ENCODE data around the gene RPS6KA3. TPM values are rescaled to one million over a fixed set of nuclear protein-coding genes. Genes with fewer than 3 reads are reported as not detected.

Gene RPS6KA3
- total RNA-seq, 1 experiment from 2014 or later: 9.2 TPM

DNA sequence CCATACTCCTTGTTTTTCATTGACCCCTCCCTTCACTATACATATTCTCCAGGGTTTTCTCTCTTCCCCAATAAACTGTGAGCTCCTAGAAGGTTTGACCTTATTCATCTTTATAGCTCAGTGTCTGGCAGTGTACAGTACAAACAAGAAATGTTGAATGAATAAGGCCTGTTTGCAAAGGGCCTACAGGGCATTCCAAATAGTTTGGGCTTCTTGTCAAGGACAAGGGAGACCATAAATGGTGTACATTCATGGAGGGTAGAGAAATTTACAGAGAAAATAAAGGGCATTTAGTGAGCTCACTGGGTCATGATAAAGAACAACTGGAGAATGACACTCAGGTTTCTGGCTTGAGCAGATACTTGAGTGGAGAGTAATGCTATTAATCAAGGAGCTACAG lies 77.5 kb downstream of the RPS6KA3 start:
- no peak overlapping the region for H4K91ac ChIP-seq (ENCODE audit: insufficient read length, low read depth, low read length)
- no peaks in the 10 kb centered on the region for H3K79me2 ChIP-seq (ENCODE audit: insufficient read depth, low read length)
- no peaks in the 10 kb centered on the region for H3K4me1 ChIP-seq (ENCODE audit: insufficient read depth, low read length)
- H3K27ac ChIP-seq (ENCODE audit: insufficient read length, low read depth, low read length): no peak overlapping the region
- H2AFZ ChIP-seq (ENCODE audit: low read length): no peak overlapping the region
- no peak overlapping the region for H3K4me3 Mint-ChIP-seq
- no peak overlapping the region for H3K4ac ChIP-seq (ENCODE audit: low read depth, low read length)
- no peaks in the 10 kb centered on the region for H3K27me3 ChIP-seq (ENCODE audit: insufficient read depth, low read length)
- no peak for DNase-seq
- no peak overlapping the region for H3K9ac ChIP-seq (ENCODE audit: extremely low read depth, insufficient read length, low read length)
- H2BK12ac ChIP-seq (ENCODE audit: insufficient read length, low read depth, low read length): no peak overlapping the region
- H2BK15ac ChIP-seq (ENCODE audit: low read depth, low read length): no peak overlapping the region
- H3K4me2 ChIP-seq (ENCODE audit: insufficient read depth, insufficient read length, low read length): no peak overlapping the region
- no peak overlapping the region for H2BK5ac ChIP-seq (ENCODE audit: insufficient read length, low read length)
- peaks cover 7 to 25% (median 22%) of the 10 kb centered on the region in 3 experiments for H3K36me3 Mint-ChIP-seq (ENCODE audit: insufficient read depth in 1 of 3, low read depth in 3 of 3)
- H3K4me1 Mint-ChIP-seq: no peaks in the 10 kb centered on the region
- no peak overlapping the region for H3K56ac ChIP-seq (ENCODE audit: insufficient read length, low read depth, low read length)
- peaks cover 40 to 45% of the 10 kb centered on the region in 2 experiments for H3K9me3 Mint-ChIP-seq
- no peaks in the 10 kb centered on the region for H4K20me1 ChIP-seq (ENCODE audit: control insufficient read depth, insufficient read depth, insufficient read length)
- no peak overlapping the region for H2BK120ac ChIP-seq (ENCODE audit: low read depth, low read length, poor library complexity, severe bottlenecking)
- no peaks in the 10 kb centered on the region for H3K27me3 Mint-ChIP-seq (ENCODE audit: low read depth)
- H3K79me1 ChIP-seq (ENCODE audit: insufficient read depth, low read depth, low read length, poor library complexity, severe bottlenecking): no peaks in the 10 kb centered on the region
- no peak overlapping the region for H3T11ph ChIP-seq (ENCODE audit: low read length)
- H4K5ac ChIP-seq (ENCODE audit: insufficient read length, low read depth, low read length): no peak overlapping the region
- peaks cover 5% of the 10 kb centered on the region for H3K9me3 ChIP-seq (ENCODE audit: control insufficient read depth, low read depth, low read length)
- H3K23me2 ChIP-seq (ENCODE audit: insufficient read length, low read depth, low read length, poor library complexity, severe bottlenecking): no peaks in the 10 kb centered on the region
- H3K27ac Mint-ChIP-seq: no peak overlapping the region
- no peak overlapping the region for H3K23ac ChIP-seq (ENCODE audit: insufficient read length, low read depth, low read length)
- H4K8ac ChIP-seq (replicated peaks; ENCODE audit: insufficient read length, low read depth, low read length): no peak overlapping the region
- no peak overlapping the region for H3K18ac ChIP-seq (ENCODE audit: insufficient read length, low read depth, low read length)
- no peak overlapping the region for H2BK20ac ChIP-seq (ENCODE audit: low read depth, low read length, poor library complexity, severe bottlenecking)
- TF ChIP-seq, protein P1, sequence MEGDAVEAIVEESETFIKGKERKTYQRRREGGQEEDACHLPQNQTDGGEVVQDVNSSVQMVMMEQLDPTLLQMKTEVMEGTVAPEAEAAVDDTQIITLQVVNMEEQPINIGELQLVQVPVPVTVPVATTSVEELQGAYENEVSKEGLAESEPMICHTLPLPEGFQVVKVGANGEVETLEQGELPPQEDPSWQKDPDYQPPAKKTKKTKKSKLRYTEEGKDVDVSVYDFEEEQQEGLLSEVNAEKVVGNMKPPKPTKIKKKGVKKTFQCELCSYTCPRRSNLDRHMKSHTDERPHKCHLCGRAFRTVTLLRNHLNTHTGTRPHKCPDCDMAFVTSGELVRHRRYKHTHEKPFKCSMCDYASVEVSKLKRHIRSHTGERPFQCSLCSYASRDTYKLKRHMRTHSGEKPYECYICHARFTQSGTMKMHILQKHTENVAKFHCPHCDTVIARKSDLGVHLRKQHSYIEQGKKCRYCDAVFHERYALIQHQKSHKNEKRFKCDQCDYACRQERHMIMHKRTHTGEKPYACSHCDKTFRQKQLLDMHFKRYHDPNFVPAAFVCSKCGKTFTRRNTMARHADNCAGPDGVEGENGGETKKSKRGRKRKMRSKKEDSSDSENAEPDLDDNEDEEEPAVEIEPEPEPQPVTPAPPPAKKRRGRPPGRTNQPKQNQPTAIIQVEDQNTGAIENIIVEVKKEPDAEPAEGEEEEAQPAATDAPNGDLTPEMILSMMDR (conservative IDR thresholded peaks at IDR 0.05): no peak
- H2AK5ac ChIP-seq (ENCODE audit: insufficient read length, low read length): no peak overlapping the region
- no peak overlapping the region for H3K14ac ChIP-seq (ENCODE audit: insufficient read depth, low read length)
